GM06990 (cell line): ENCODE measurements around the gene MAP1LC3A.

Source experiments
- DNase-seq: peaks from one replicate; pipeline ENCODE4 v3.0.0-alpha.2; 2011; ENCODE audit not compliant: insufficient read length; ENCODE audit errors: extremely low read depth
- H3K27me3 ChIP-seq: replicated peaks from 2 replicates; pipeline ENCODE4 v1.6.0; 2011; ENCODE audit warnings: low read length; ENCODE audit not compliant: control insufficient read depth, insufficient read depth
- H3K36me3 ChIP-seq: 2 replicates; pipeline ENCODE4 v1.5.1; 2011; ENCODE audit warnings: low read length; ENCODE audit not compliant: control insufficient read depth, insufficient read depth
- H3K4me3 ChIP-seq: replicated peaks from 2 replicates; pipeline ENCODE4 v1.5.1; 2011; ENCODE audit warnings: low read depth, mild to moderate bottlenecking, control low read depth, low read length
- CTCF ChIP-seq: IDR thresholded peaks from 2 replicates; pipeline ENCODE4 v1.5.1; 2011; ENCODE audit warnings: low read length, control low read depth, mild to moderate bottlenecking, inconsistent platforms; ENCODE audit not compliant: insufficient read depth, poor library complexity, severe bottlenecking

The MAP1LC3A gene

DNA sequence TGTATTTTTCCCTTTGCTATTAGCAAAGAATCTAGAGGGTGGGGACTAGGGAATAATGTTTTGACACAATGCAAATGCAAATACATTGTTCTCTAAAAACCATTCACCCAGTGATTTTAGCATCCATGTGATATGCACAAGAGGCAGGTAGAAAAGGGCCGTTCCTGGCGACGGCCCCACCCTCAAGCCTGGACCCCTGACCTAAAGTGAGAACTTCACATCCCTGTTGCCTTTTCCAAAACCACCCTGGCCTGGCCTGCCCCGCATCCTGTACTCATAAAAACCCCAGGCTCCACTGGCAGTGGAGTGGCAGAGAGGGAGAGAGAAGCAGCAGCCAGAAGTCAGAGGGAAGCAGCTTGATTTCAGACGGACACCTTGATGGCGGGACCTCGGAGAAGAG, 48.5 kb downstream of the MAP1LC3A start:
- no peak for TF ChIP-seq CTCF
- no peaks in the 10 kb centered on the region for H3K27me3 ChIP-seq
- H3K4me3 ChIP-seq = no peak overlapping the region
- DNase-seq = no peak
- H3K36me3 ChIP-seq = no peaks in the 10 kb centered on the region
